ENCODE results near the gene SCN5A.

SCN5A gene

DNA sequence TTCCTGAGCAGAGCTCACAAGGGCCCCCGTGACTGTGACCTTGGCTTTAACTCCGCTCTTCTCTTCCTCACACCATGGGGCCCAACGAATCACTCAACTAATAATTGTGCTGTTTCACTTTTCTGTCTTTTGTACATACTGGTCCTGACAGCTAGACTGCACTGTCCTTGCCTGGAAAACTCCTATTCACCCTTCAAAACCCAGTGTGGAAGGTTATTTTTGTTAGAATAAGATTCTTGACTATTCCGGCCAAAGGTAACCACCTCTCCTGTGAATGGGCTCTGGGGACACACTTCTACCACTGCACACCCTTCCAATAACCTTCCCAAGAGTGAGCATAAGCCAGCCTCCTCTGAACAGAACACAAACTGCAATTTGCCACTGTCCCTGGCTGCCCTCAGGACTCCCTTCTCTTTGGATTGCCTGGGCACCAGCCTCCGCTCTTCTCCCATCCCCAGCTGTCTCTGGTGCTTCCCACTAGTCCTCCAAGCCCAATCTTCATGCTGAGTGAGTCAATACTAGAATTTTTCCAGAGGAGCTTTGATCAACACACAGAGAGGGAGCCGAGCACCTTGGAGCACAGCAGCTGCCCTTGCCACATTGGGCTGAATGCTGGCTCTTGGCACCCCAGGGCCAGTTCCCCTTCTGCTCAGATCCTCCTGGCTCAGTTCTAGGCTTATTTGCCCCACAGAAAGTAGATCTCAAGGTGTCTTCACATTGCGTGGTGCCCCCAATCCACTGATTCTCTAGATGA lies 2.1 kb downstream of the SCN5A start:
- no peak for FAIRE-seq

DNA sequence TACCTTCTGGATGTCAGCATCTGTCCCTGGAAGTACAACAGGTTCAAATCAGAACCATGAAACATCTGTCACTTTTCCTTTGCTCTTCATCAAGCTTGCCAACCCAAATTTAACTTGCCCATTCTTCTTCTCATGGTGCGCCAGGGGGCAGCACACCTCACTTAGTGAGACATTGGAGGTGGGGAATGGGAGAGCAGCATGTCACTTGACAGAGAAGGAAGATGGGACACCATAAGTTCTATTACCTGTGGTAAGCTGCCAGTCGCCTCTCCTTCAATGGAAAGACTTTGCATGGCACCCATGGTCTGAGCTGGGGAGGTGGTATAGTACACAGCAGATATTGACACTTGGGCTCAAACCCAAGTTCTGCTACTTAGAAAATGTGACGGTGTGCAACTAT lies 2.9 kb downstream of the SCN5A start:
- no peak for FAIRE-seq

DNA sequence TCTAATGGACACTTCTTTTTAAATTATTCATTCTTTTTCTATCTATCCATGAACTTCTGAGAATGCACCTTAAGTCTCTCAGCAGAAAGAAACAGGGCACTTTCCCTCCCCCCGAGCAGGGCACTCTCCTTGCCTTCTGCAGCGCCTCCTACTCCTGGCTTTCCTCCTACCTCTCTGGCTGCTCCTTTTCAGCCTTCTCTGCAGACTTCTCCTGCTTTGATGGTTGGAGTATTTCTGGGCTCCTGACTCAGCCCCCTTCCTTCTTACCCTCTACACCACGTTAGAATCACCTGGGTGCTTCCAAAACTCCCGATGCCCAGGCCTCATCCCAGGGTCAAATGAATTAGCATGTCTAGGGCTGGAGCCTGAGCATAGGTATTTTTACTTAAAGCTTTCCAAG lies 3.4 kb downstream of the SCN5A start:
- FAIRE-seq, result no peak

DNA sequence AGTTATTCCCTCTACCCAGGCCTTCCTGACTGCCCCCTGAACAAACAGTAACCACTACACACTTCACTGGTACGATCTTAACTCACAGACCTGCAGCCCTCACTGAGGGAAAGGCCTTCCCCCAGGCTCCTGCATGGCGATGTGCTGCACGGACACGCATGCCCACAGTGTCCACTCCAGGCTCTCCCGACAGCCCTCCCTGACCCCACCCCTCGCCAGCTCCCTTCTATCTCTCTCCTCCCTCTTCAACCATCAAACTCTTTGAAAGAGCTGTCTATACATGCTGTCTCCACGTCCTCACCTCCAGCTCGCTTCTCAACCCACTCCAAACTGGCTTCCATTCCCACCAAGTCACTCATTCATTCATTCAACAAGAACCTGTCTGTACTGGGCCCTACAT lies 3.9 kb downstream of the SCN5A start:
- FAIRE-seq, result no peak

DNA sequence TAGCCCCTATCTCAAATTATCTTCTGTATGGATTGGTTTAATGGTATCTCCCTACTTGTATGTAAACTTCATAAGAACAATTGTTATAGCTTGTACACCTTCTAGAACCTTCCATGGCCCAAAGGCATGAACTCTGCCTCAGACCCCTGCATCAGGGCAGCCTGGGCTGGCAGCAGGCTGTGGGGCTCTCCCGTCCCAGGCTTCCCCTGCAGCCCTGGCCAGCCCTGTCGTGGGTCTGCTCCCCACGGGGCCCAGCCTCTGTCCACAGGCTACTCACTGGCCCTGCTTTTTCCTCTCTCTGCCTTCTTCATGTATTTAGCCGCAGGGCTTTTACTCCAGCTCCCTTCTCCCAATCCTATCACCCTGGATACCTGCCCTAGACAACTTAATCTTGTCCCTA lies 4.4 kb downstream of the SCN5A start:
- FAIRE-seq, result no peak

DNA sequence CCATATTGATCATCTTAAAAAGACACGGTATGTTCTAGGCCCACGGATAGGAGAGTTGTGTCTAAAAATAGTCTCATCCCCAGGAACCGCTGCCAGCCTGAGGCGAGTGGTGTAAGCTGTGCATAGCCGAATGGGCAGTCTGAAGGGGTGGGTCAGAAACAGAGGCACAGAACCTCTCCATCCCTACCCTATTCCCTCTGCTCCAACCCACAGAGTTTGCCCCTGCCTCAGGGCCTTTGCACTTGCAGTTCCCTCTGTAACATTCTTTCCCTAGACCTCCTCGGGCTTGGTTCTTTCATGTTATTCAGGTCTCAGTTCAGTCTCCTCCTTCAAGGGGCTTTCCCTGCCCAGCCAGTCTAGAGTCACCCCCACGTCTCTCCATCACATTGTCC lies 4.8 kb downstream of the SCN5A start:
- FAIRE-seq, result no peak

DNA sequence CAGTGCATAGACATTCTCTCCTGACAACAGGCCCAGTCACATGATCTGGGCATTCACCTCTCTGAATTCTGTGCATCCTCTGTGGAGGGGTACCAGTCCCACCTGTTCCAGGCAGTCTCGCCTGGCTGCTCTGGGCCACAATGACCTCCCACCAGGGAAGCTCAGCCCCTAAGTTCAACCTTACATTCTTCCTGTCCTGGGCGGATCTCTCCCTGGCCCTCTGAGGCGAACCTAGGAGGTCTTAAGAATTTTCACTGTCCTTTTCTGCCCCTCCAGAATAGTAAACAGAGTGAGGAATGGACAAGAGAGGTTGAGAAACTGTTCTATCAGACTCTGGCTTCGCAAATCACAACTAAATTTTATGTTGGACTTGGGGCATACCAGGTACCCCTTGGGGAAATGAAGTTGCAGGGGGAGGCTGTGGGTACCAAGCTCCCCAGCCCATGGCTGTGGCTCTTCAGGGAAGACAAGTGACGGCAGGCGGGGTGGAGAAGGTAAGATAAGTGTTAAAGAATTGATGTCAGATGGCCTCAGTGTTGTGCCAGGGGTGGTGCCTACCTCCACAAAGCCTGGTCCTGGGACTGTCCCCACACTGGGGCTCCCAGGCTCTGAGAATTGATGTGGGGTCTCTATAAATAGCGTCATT lies 5.3 kb downstream of the SCN5A start:
- FAIRE-seq, result no peak

DNA sequence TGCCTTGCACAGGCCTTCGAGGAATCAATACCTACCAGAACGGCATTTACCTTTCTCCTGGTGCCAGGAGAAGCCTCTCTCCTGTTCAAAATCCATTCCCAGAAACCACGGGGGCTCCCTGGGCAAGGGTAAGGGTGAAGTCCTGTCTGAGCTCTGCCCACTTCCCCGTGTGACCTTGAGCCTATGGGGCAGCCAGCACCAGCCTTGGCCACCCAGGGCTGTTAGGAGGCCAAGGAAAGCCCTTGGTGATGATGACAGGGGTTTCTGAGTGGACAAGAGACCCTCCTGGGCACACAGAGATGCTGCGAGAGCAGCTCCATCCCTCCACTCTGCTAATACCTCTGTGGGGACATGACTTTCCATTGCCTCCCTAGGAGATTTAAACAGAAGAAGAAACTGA lies 5.9 kb downstream of the SCN5A start:
- FAIRE-seq, result no peak

DNA sequence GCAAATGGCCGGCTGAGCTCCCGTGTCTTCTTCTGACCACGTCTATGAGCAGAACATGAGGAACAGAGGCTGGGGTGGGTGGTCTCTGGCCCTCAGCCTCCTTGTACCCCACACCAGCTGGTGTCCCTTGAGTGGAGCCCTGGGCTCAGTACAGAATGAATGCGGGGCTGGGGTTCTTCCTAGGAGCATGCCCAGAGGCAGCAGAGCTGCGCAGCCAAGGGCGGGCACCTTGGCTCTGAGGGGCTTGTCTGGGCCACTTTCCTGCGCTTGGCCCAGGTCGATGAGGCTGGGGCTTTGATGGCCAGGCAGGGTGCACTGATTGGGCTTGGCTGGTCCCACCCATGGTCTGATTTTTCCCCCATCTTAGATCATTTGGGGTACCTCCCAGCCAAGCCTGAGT lies 6.4 kb downstream of the SCN5A start:
- FAIRE-seq, result no peak

DNA sequence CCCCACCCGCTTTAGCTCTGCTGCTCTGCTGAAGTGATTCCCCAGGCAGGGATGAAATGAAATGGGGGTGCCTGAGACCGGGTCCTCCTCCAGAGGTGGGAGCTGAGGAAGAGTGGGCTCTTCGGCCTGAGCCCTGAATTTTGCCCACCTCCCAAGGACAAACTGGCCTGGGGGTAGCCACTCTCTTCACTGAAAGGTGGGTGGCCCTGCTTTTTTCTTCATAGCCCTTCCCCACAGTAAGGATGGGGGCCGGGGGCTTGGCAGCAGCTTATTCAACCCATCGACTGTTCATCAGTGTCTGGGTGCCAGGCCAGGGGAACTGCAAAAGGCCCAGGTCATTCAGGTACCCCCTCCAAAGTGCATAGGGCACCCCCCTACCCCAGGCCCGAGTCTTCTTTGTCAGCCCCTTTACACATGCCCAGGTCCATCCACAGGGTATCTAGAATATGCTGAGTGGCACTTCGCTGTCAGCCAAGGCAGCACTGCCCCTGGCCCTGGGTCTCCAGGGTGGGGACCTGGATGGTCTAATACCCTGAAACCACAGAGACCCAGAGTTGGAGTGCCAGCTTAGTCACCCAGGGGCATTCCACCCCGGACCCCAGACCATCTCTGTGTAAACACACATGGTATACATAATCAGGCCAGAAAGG lies 7.9 kb downstream of the SCN5A start:
- FAIRE-seq, result no peak

DNA sequence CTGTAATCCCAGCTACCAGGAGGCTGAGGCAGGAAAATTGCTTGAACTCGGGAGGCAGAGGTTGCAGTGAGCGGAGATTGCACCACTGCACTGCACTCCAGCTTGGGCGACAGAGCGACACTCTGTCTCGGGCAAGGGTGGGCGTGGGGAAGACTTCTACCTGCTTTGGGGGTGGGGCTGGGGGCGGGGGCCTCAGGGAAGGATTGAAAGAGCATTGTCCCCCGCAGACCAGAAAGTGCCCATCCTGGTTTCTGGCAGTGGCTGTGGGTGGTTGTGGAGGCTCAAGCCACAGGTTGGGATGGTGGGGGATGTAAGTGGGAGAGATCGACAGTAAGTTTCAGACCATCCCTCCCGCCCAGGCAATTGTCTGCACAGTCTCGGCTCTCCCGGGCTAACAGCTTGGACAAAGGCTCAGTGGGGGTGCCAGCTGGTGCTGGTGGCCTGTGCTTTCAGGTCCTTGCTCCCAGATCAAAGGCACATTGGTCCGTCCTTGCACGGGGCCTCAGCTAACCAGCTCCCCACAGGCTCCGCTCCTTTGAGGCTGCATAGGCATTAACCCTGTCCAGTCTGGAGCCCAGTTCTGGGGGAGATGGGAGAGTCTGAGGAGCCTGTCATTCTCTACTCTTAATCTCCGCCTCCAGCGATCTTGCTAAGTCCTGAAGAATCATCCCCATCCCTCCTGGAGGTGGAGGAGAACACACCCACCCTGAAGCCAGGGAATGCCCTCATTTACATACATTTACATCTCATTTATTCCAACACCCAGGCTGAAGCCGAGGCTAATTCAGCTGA lies 8.6 kb downstream of the SCN5A start:
- FAIRE-seq, result no peak

DNA sequence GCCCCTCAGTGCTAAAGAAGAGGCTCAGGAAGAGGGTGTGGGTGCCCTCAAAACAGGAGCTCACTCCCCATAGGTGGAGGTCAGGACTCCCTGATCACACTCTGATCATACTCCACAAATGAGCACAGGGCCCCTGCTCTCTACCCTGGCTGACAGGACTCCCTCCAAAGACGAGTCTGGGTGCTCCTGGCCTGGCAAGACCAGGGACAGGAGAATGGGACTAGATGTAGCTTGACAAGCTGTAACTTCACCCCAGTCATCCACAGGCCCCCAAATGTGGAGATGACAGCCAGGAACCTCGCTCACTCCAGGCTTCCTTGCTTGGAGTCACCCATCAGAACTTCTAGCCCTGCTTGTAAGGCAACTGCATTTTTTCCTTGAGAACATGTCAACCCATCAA lies 11.1 kb downstream of the SCN5A start:
- no peak for FAIRE-seq

DNA sequence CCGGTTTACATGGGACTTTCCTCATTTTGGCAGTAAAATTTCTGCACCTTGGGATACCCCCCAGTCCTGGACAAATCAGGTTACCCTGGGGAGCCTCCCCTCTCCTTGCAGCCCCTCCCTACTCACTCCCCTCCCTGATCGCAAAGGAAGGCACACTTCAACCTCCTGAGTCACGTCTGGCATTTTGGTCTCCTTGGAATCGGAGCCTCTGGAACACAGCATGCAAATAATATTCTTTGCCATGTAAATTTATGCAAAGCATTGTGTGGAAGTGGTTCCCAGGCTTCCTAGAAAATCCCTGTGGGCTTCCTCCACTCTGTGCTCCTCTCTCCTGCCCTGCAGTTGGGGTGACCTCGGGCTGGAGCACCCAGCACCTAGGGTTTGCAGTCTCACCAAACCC lies 11.6 kb downstream of the SCN5A start:
- no peak for FAIRE-seq

DNA sequence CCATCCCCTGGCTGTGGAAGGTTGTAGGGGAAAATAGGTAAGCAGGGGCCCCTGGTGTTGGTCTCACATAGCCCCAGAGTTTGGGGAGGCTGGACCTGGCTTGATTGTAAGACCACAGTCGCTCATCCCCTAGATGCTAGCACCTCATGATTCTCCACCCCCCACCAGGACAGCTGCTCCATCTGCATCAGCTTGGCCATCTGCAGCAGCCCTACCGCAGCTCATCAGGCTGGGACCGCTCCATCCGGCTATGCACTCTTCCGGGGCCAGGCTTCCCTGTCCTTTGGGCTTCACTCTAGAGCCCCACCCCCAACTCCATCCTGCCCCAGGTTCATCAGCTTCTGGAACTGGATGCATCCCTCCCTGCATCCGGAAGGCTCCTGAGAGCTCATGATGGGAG lies 12.6 kb downstream of the SCN5A start:
- no peak for FAIRE-seq

DNA sequence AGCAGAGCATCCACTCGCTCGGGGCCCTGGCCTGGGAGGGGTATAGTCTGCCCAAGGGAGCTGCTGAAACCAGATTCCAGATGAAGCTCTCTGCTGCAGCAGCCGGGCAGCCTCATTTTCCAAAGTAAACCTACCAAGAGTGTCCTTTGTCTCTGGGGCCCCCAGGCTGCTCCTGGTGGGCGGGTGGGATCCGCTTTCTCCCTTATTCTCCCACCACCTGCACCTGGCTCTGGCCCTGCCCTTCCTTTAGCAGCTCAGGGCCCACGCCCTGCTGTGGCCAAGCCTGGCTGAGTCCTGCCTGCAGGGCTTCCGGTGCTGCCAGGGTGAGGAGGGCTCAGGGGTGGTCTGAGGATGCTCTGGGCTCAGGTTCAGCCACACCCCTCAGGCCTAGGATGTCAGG lies 13.0 kb downstream of the SCN5A start:
- FAIRE-seq, result no peak

DNA sequence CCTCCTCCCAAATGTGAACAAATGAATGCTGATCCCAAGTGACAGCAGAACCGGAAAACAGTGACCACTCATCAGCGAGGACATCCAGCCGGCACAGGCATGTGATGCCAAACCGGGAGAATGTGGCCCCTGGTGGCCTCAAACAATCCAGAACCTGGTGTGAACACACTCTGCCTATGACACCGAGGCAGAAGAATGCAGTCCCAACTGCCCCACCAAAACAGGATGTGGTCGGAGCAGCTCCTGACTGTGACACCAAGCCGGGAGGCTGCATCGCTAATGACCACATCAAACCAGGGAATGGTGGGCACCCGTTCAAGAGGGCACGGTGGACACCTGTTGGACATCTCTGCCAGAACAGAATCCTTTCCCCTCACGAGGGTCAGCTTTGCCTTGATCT lies 15.4 kb downstream of the SCN5A start:
- no peak for FAIRE-seq

DNA sequence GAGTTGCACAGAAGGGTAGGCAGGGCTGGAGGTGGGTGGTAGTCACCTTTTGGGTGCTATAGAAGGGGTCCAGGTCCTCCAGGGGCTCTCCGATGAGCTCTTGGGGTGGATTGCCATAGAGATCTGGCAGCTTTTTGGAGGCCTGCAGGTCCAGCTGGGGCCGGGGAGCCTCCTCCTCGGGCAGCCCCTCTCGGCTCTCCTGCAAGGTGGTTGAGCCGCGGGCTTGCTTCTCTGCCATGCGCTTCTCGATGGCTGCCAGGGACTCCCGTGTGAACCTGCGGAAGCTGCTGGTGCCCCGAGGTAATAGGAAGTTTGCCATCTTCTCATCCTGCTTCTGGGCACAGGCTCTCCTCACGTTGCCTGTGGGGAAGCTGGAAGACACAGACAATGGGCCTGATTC lies 16.5 kb downstream of the SCN5A start:
- no peak for FAIRE-seq

DNA sequence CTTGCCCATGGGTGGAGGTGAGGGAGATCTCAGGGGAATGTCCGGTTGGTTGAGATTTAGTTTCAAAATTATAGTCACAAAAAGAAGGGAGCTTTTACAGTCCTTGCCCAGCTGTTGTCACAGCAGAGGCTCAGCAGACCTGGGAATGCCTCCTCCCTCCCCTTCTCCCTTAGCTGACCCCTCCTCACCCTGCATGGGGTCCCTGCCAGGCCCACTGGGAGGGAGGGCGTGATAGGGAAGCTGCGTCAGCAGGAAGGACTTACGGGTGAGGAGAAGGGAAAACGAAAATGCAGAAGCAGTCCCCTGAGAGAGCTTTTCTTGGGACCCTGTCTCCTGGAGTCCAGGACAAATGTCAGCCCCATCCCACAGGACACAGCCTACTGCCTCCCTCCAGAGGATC lies 18.9 kb downstream of the SCN5A start:
- FAIRE-seq, result no peak

DNA sequence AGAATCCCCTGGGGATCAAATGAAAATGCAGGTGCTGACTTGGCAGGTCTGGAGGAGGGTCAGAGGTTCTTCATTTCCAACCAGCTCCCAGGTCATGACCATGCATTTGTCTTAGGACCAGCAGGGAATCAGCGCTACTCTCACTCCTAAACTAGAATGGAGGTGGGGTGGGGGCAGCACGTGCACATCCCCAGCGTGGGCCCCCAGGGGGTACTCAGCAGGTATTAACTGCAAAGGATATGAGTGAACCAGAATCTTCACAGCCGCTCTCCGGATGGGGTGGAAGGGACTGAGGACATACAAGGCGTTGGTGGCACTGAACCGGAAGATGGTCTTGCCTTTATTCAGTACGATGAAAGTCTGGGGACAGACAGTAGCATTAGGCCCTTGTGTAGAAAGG lies 19.4 kb downstream of the SCN5A start:
- no peak for FAIRE-seq

DNA sequence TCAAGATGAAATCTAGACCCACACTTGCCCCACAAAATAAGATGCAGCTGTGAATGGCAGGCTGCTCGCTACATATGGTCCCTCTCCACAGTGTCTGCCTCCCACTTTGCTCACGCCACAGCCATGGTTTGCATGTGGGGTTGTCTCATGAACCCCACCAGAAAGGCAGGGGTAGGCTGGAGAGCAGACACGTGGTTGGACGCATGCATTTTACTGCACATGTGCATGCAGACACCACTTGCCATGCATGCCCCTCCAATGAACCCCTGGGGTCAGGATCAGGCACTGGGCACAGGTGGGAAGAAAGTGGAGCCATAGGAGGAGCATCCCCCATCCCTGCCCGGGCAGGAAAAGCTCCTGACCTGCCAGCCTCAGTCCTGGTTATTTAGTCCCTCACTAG lies 20.7 kb downstream of the SCN5A start:
- no peak for FAIRE-seq

DNA sequence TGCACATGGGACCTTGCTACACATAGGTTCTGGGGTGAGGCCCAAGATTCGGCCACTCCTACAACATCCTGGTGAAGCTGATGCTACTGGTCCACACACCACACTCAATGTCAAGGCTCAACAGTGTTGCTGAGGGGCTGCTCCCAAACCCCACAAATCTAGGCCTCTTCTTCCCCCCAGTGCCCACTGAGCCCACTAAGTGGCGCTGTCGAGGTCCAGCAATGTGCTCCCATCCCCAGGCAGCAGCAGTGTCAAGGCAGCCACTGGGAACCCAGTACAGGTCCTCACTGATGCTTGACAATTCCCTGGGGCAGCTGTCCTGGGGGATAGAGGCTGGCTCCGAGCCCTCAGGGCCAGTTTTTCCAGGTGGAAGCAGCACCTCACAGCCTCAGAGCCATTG lies 21.5 kb downstream of the SCN5A start:
- FAIRE-seq, result no peak

DNA sequence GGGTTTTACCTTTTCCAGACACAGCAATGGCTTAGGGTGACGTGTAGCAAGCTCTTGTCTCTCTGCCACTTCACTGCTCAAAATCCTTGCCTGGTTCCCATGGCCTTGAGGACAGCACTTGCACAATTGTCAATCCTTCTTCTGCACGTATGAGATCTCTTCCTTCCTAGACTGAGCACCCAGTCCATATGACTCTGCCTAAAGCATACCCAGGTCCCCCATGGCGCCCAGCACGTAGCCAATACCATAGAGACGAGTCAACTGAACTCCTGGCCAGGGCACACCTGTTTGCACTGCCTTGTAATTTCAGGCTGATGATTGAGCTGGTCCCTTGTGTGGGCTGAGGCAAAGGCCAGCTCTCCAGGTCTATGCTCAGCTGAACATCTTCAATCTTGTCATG lies 23.3 kb downstream of the SCN5A start:
- no peak for FAIRE-seq

DNA sequence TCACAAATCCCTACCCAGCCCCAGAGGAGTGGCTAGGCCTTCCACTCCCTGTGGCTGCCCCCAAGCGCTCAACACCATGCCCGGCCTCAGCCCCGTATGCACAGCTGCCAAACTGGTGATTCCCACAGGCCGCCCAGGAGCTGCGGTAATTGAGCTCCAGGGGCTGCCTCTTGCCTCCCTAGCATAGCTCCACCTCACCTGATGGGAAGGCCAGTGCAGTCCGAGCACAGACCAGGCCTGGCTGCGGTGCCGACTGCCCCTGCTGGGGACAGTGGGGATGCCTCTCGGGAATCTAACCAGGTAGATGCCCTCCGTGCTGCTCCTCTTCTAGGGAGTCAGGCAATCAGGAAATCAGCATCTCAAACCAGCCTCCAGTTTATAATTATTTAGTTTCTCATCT lies 25.9 kb downstream of the SCN5A start:
- FAIRE-seq, result no peak

DNA sequence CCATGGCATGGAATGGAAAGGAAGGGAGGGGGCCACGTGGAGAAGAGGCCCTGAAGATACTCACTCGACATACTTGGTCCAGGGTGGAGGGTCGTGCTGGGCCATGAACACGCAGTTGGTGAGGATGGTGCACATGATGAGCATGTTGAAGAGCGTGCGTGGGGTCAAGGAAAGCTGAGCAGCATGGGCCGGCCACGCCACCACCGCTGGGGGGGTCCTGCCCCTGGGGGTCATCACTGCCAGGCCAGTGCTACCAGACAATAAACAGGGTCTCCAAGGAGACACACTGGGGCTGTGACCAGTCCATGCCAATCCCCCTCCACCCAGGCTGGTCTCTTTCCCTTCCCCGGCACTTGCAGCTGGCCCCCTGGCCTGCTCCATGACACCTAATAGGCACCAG lies 27.2 kb downstream of the SCN5A start:
- FAIRE-seq, result no peak
